ENCODE data around the gene KCNE4.

- TF ChIP-seq POLR2A (IDR thresholded peaks at IDR 0.05; ENCODE audit: low read length) (no peak), GATA1 (IDR thresholded peaks at IDR 0.05; ENCODE audit: low read depth, low read length) (no peak)
Observed at GRCh38 chr2:223019390-223019930, 32.5 kb upstream of the KCNE4 start.
